Stomach (tissue), 4 donors: ENCODE data around the gene TECPR1.

Experiments used
- CTCF ChIP-seq, 7 experiments: fragments of 450-650 bp in 4 of 7; fragments of 200-600 bp in 3 of 7; sonication (generic) in 3 of 7; IDR thresholded peaks; one replicate each; pipeline ENCODE4 v1.5.1; 2016 to 2019; ENCODE audit warnings: antibody characterized with exemption in 7 of 7, control low read depth in 2 of 7, mild to moderate bottlenecking in 1 of 7
- EP300 ChIP-seq: sonication (generic); formaldehyde crosslinking; IDR thresholded peaks from one replicate; pipeline ENCODE4 v1.6.1; 2017; ENCODE audit warnings: antibody characterized with exemption
- POLR2A ChIP-seq, 4 donors: fragments of 450-650 bp; IDR thresholded peaks; one replicate each; pipeline ENCODE4 v1.6.1; 2016; ENCODE audit warnings: antibody characterized with exemption in 4 of 4, control low read depth in 2 of 4, mild to moderate bottlenecking in 1 of 4, moderate library complexity in 1 of 4
- POLR2AphosphoS5 ChIP-seq, 3 donors: sonication (generic); formaldehyde crosslinking; IDR thresholded peaks; one replicate each; pipeline ENCODE4 v1.6.1; 2016; ENCODE audit warnings: antibody characterized with exemption in 3 of 3

- peak in 1 of 7 experiments; percentile 31 for TF ChIP-seq CTCF (IDR thresholded peaks at IDR 0.05)
- no peak for TF ChIP-seq POLR2A (IDR thresholded peaks at IDR 0.05)
- no peak for TF ChIP-seq POLR2AphosphoS5 (IDR thresholded peaks at IDR 0.05)
- no peak for TF ChIP-seq EP300
Measured at GRCh38 chr7:98168904-98169621, 83.0 kb downstream of the TECPR1 start.
